ENCODE results near the gene PCBP3.
A peak's percentile ranks its signal among the peaks of the same experiment; 100 is the strongest.

The PCBP3 gene

GRCh38 chr21:45912611-45913417, 269.3 kb downstream of the PCBP3 start:
- no peak for DNase-seq (ENCODE audit: low spot score)

DNA sequence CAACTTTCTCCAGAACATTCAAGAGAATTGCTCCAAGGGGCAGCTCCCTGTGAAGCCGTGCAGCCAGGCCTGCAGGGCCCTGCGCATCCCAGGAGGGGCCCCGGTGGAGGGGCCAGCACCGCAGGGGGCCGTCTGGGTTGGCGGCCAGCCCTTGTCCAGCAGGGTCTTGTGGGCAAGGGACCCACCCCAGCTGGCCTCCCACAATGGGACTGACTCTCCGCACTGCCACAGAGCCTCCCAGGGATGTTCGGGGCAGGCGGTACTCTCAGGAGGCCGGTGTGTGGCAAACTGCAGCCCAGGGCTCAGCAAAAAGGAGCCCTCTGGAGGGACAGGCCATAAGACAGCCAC, 269.9 kb downstream of the PCBP3 start:
- DNase-seq (ENCODE audit: low spot score): no peak

GRCh38 chr21:45913886-45914285, 270.4 kb downstream of the PCBP3 start:
- no peak for DNase-seq (ENCODE audit: low spot score)

DNA sequence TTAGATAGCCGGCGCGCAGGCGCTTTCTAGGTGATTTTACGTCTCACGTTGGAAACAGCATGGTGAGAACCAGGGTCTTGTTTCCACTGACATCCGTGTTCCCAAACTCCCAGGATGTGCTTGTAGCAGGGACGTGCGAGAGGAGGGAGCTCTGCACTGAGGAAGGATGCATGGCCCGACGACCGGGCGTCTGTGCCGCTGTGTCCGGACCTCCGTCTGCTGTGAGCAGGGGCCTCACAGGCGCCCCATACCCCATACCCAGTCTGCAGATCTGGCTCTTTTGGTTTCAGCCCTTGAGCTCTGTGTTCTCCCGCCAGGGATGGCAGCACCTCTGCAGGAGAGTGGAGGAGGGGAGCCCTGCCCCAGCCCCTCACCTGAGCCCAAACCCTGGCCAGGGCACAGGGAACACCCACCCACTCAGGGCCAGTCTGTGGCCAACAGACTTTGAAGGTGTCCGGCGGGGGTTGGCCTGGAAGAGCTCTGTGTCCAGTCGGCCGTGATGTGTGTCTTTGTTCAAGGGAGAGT, 270.9 kb downstream of the PCBP3 start:
- no peak for DNase-seq (ENCODE audit: low spot score)

GRCh38 chr21:45916011-45916840, 272.7 kb downstream of the PCBP3 start:
- DNase-seq (ENCODE audit: low spot score): no peak

DNA sequence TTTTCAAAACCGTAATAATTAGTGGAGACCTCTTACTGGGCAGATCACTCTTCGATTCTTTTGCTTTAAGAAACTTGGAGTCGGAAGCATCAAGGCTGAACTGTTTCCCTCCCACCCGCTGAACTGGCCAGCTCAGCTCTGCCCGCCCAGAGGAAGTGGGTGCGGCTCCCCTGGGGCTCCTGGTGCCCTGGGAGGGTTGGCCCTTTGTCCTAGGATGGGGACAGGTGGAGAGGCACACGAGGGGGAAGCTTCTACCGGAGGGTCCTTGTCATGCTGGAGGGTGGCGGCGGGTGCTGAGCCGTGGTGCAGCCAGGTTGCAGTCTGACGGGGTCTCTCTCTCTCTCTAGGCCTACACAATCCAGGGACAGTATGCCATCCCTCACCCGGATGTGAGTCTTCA, 273.7 kb downstream of the PCBP3 start:
- no peak for DNase-seq (ENCODE audit: low spot score)

DNA sequence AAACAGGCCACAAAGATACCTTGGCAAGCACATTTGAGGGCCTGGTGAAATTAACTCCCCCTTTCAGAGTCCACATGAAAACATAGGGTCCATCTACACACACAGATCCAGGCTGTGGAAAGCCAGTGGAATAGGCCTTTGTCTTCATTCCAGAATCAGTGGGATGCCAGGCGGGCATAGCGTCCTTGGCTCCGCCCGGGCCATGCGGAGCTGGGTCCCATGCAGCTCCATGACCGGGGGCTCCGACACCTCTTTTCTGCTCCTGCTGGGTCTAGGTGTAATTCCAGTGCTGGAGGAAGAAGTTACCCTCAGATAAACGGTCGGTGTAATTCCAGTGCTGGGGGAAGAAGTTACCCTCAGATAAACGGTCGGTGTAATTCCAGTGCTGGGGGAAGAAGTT, 274.5 kb downstream of the PCBP3 start:
- no peak for DNase-seq (ENCODE audit: low spot score)

DNA sequence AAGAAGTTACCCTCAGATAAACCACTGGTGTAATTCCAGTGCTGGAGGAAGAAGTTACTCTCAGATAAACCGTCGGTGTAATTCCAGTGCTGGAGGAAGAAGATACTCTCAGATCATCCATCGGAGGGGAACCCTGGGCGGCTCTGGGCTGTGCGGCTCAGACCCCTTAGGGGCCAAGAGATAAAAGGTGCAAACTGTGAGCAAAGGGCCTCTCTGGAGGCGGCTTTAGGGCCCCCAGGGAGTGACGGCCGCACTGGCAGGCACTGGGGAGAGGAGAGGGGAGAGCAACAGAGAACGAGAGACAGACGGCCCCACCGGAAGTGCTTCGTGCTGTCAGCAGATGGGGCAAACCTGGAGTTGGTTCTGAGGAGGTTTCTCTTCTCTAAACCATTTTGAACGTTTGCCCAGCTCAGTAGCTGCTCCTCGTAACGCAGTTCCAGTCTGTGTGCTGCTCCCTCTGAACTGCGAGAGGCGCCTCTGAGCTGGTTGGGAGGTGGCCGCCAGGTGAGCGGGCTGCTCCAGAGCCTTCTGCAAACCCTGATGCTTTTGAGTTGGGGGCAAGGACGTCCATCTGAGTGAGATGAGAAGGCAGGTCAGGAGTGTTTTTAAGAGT, 275.4 kb downstream of the PCBP3 start:
- DNase-seq (ENCODE audit: low spot score): no peak

DNA sequence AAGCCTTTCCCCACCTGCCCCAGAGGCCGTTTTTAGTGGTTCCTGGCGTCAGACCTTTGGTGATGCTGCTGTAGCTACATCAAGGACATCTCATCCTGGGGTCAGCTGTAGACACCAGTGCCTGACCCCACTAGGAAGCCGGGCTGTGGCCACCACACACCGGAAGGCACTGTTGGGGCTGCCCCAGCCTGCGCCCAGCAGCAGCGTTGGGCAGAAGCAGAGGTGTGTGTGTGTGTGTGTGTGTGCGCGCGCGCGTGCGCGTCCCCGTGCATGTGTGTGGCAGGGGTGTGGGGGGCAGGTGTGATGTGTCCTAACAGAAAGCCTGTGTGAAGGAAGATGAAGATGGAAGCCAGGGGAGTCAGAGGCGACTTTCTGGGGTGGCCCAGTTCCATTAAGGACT, 276.1 kb downstream of the PCBP3 start:
- no peak for DNase-seq (ENCODE audit: low spot score)

GRCh38 chr21:45920824-45921600, 277.5 kb downstream of the PCBP3 start:
- DNase-seq (ENCODE audit: low spot score): no peak

- DNase-seq (ENCODE audit: low spot score): no peak
Observed at GRCh38 chr21:45921917-45922316, 278.4 kb downstream of the PCBP3 start.

DNA sequence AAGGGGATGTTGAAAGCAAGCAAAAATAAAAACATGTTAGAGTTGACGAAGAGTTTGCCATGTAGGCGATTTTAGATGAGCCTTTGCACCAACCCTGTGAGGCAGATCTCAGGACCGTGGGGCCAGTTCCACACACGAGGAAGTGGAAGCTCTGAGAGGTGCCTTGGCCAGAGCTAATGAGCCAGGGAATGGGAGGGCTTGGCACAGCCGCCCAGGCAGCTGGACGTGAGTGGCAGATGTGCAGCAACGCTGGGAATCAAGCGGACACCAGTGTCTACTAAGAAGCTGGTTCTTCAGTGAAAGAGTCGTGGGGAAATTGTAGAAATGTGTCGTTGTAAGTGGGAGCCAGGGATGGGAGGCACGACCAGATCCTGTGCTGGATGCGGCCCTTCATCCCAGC, 279.1 kb downstream of the PCBP3 start:
- no peak for DNase-seq (ENCODE audit: low spot score)

GRCh38 chr21:45923146-45923545, 279.6 kb downstream of the PCBP3 start:
- DNase-seq (ENCODE audit: low spot score): peak; percentile 55

DNA sequence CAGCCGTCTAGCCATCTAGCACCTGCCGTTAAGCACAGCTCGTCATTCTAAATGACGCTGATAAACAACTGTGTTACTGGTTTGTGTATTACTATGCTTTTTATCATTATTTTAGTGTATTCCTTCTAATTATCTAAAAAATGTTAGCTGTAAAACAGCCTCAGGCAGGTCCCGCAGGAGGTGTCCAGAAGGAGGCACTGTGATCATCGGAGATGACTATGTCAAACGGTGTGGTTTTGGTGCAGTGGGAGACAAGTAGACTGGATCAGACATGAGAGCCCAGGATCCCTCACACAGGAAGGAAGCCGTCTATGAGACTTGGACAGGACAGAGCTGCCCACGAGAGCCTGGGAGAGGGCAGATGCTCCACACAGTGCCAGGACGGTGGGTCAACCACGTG, 282.8 kb downstream of the PCBP3 start:
- no peak for DNase-seq (ENCODE audit: low spot score)

GRCh38 chr21:45927032-45927431, 283.5 kb downstream of the PCBP3 start:
- no peak for DNase-seq (ENCODE audit: low spot score)

GRCh38 chr21:45927851-45928850, 284.6 kb downstream of the PCBP3 start:
- DNase-seq (ENCODE audit: low spot score): no peak

GRCh38 chr21:45929449-45929848, 285.9 kb downstream of the PCBP3 start:
- no peak for DNase-seq (ENCODE audit: low spot score)

DNA sequence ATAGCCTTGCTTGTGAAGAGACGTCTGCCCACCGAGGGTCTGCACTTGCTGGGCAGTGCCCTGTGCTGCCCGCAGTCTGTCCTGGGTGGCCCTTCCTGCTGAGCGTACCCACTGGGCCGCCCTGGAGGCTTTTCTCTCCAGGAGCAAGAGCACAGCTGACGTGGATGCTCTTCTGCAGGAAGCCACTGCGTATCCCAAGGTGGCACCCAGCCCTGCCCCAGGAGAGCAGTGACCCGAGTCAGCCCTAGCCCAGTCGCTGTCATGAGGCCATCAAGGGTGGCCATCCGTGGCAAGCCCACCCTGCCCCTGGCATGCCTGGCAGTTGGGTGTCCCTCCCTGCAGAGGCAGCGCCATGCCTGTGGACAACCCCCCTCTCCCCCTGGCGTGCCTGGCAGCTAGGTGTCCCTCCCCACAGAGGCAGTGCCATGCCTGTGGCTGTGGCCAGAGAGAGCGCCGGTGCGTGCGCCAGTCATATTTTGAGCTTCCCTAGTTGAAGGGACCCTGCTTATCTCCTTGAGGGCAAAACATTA, 286.8 kb downstream of the PCBP3 start:
- no peak for DNase-seq (ENCODE audit: low spot score)

GRCh38 chr21:45930792-45931191, 287.3 kb downstream of the PCBP3 start:
- no peak for DNase-seq (ENCODE audit: low spot score)

GRCh38 chr21:45931397-45931969, 288.0 kb downstream of the PCBP3 start:
- no peak for DNase-seq (ENCODE audit: low spot score)
